NCI-H1092 (cell line): ENCODE data around the gene CIAPIN1.
"Not testable (repeated sequence)": the region's sequence is repeated elsewhere in the genome, so short reads cannot be mapped to it uniquely, and the experiment has no call there.

Experiments used
- DNase-seq: peaks from one replicate; lab custom pipeline; 2025; lab: John Stamatoyannopoulos, UW

CIAPIN1 gene

DNA sequence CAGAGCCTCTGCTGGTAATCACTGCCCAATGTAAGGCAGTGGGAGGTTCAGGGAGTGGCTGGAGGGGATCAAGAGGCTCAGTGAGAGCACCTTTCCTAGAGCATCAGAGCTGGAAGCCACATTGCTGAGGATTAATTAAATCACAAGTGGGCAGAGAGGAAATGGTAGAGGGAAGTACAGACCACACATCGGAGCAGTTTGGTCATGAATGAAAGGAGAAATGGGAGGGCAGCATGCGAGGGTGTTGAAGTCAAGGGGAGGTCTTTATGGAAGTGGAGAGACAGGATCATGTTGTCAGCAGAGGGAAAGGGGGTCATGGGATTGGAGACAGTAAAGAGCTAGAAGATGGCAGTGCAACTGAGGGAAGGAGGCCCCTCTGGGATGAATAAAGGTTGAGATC lies 40.3 kb downstream of the CIAPIN1 start:
- no peak for DNase-seq

DNA sequence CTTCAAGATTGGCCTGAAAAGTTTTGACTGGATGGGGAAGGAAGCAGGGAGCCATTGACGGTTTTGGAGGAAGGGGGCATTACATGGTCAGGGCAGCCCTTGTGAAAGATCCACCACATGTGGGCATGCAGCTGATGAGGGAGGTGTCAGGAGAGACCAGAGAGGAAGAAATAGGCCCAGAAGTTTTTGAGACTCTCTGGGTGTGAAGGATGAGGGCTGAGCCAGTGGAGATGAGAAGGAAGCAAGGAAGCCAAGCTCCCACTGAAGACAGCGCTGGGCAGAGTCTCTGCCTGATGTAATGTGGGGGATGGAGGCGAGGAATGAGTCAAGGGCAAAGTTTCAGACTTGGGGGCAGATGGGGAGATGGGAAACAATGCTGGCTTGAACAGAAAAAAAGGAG lies 42.1 kb downstream of the CIAPIN1 start:
- no peak for DNase-seq

DNA sequence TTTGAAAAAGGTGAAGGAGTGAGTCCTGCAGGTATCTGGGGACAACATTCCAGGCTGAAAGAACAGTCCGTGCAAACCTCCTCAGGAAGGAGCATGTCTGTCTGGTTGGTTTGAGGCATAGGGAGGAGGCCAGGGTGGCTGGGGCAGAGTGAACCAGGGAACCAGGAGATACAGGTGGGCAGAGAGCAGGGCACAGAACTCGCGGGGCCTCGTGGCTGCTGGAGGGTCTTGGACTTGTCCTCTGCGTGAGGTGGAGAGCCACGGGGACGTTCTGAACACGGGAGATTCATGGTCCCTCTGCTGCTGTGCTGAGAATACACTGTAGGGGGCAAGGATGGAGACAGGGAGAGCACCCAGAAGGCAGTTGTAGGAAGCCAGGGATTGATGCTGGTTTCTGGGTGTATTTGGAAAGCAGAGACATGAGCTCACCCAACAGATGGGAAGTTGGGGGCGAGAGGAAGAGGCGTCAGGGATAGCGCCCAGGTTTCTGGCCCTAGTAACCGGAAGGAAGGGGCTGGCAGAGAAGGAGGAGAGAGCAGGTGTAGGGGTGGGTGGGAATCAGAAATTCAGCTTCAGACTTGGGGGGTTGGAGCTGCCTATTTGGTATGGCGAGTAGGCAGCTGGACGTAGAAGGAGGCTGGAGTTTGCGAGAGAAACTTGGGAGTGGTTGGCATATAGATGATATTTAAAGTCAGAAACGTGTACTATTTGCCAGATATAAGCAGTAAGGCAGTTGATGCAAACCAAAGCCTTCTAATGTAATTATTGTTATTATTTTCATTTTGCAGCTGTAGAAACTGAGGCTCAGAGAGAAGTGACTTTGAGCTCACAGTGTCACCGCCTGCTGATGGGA lies 43.0 kb downstream of the CIAPIN1 start, which contains the start of gene CCL17:
Gene CCL17, plus strand, starts transcription at position 803 of the 853 bp plus-strand sequence. CDS start 9,166 bp downstream, outside the sequence.
- DNase-seq: no peak

DNA sequence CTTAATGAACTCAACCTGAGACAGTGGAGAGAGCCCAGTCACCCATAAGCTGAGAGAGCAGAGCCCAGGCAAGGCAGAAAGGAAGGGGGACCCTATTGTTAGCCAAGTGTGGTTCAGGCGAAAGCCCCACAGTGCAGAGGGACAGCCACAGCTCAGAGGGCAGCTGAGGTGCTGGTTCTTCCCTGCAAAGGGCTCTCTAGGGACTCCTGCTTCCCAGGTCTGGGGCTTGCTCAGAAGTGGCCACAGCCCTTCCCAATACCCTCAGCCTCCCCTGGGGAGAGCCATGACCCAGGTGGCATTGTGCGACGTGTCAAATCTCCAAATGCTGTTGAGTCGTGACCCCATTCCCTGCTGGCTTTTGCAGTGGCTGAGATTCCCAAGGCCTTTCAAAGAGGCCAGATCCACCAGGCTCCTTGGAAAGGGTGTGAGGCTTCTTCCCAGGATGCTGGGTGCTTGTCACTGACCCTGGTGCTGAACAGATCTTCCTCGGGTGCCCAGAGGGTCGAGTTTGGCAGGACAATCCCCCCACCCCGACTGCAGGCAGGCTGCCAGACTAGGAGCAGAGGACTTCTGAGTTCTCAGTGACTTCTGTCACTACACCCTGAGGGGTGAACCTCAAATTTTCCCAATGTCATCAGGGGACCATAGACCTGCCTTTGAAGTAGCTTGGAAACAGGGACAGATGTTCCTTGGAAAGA lies 45.1 kb downstream of the CIAPIN1 start:
- no peak for DNase-seq

DNA sequence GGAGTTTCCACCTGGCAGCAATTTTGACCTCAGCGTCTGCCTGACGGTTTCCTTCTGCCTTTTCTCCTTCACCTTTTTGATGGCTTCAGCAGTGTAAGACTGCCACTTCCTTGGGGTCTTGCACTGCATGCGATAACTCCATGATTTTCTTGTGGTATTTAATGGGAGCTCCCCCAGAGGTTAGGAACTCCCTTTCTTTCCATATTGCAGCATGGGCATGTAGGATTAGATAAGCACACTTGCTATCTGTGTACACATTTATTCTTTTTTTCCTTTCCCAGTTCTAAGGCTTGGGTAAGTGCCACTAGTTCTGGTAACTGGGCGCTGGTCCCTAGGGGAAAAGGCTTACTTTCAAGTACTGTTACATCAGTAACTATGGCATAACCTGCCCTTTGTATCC lies 49.7 kb downstream of the CIAPIN1 start:
- DNase-seq: not testable (repeated sequence)

DNA sequence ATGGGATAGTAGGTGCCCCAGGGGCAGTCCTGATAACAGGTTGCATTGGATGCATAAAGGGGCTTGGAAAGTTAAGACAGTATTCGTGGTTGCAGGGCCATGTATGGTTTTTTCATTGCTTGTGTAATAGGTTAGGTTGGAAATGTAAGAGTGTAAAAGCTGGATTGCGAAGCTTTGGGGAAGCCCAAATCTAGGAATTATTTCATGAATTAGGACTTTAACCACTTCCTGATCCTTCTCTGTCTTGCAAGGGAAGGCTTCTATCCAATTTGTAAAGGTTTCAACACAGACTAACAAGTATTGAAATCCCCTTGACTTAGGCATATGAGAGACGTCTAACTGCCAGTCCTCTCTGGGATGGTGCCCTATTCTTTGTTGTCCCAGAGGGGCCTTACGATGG lies 50.4 kb downstream of the CIAPIN1 start:
- no peak for DNase-seq

DNA sequence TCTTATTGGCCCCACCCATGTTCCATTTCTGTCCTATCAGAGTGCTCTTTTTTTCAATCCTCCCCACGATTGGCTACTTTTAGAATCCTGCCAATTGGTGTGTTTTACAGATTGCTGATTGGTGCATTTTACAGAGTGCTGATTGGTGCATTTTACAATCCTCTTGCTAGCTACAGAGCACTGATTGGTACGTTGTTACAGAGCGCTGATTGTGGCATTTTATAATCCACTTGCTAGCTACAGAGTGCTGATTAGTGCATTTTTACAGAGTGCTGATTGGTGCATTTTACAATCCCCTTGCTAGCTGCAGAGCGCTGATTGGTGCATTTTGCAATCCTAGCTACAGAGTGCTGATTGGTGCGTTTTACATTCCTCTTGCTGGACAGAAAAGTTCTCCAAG lies 52.2 kb downstream of the CIAPIN1 start:
- DNase-seq: no peak

DNA sequence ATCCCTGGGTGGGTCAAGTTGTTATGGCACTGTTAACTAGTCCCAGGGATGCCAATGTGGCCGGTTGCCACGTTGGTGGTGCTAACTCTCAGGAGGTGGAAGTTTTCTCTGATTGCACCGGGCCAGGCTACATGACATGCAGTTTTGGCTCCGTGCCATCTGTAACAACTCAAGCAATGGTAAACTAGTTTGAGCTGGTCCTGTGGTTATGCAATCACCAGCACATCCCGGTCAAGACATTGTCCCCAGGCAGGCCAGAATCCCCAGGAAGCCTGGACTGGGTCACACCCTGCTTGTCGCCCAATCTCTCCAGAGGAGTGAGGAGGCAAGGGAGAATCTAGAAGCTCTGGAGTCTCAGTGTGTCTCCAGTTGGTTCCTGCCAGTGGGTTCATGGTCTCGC lies 52.7 kb downstream of the CIAPIN1 start:
- no peak for DNase-seq

DNA sequence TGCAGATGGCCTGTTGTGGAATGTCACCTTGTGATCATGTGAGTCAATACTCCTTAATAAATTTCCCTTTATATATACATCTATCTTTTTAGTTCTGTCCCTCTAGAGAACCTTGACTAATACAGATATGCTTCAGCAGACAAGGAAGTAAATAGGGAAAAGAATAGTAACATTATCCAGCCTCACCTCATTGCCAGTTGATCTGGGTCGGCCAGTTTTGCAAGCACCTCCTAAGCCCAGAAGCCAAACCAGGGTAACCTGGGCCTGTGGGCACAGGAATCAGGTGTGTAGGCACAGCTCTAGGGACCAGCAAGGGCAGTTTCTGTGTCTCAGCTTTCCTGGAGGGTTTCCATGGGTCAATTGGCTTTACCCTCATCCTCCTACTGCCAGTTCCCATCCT lies 54.5 kb downstream of the CIAPIN1 start:
- no peak for DNase-seq

DNA sequence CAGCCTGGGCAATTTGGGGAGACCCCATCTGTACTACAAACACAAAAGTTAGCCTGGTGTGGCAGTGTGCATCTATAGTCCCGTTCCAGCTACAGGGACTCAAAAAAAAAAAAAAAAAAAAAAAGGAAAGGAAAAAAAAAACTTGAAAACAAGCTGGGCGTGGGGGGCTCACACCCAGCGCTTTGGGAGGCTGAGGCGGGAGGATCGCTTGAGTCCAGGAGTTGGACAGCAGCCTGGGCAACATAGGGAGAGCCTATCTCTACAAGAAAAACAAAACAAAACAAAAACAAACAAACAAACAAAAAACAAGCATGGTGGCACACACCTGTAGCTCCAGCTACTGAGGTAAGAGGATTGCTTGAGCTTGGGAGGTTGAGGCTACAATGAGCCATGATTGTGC lies 55.5 kb downstream of the CIAPIN1 start:
- DNase-seq: no peak

DNA sequence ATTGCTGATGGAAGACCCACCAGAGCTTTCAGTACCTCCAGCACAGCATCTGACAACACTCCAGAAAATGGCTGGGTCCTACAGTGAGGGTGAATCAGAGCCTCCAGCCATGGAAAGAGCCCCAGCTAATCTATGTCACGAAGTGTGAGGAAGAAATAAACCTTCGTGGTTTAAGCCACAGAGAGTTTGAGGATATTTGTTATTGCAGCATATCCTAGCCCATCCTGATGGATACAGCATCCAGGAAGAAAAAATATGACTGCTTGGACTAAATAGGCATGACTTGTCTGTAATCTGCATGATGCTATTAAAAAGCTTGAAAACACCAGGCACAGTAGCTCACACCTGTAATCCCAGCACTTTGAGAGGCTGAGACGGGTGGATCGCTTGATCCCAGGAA lies 55.9 kb downstream of the CIAPIN1 start:
- no peak for DNase-seq

DNA sequence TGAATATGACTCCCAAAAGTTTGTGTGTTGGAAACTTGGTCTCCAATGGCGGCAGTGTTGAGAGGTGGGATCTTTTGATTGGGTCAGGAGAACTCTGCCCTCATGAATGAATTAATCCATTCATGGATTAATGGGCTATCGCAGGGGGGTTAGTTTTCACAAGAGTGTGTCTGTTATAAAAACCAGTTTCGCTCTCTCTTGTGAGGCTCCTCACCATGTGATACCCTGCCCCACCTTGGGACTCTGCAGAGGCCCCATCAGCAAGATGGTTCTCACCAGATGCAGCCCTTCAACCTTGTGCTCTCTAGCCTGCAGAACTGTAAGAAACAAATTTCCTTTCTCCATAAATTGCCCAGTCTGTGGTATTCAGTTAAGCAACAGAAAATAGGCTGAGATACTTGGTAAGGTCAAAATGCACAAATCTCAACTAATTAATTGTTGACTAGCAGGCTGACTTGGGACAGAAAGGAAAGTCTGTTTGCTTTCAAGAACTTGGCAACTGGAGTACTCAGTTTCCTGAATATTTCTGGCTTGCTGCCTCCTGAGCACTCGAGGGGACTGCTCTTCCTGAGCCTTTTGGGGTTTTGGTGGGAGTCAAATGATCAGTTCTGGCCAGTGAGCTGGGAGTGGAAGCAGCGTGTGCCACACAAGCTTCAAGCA lies 56.4 kb downstream of the CIAPIN1 start:
- DNase-seq: no peak

DNA sequence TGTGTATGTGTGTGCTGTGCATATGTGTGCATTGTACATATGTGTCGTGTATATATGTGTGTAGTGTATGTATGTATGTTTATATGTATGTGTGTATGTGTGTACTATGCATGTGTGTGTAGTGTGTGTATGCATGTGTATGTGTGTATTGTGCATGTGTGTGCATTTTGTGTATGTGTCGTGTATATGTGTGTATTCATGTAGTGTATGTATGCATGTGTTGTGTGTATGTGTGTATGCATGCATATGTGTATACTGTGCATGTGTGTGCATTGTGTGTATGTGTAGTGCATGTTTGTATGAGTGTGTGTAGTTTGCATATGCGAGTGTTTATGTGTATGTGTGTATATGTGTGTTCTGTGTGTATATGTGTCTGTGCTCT lies 58.1 kb downstream of the CIAPIN1 start:
- no peak for DNase-seq

DNA sequence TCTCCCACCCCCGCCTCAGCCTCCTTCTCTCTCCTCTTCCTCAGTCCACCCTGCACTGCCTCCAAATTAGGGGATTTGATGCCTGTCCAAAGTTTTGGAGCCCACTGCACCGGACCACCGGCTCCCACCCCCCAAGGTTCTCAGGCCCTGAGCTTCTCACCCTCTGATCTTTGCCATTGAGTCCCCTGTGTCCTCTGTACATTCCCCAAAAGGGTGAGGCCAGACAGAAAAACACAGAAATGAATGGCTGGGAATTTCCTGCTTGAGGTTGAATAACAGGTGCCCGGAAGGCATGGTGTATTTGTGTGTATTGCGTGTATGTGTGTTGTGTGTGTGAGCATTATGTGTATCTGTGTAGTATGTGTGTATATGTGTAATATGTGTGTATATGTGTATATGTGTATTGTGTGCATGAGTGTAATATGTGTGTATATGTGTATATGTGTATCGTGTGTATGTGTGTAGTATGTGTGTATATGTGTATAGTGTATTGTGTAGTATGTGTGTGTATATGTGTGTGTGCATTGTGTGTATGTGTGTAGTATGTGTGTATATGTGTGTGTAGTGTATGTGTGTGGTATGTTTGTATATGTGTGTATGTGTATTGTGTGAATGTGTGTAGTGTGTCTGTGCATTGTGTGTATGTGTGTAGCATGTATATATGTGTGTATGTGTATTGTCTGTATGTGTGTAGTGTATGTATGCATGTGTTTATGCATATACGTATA lies 58.7 kb downstream of the CIAPIN1 start:
- no peak for DNase-seq

DNA sequence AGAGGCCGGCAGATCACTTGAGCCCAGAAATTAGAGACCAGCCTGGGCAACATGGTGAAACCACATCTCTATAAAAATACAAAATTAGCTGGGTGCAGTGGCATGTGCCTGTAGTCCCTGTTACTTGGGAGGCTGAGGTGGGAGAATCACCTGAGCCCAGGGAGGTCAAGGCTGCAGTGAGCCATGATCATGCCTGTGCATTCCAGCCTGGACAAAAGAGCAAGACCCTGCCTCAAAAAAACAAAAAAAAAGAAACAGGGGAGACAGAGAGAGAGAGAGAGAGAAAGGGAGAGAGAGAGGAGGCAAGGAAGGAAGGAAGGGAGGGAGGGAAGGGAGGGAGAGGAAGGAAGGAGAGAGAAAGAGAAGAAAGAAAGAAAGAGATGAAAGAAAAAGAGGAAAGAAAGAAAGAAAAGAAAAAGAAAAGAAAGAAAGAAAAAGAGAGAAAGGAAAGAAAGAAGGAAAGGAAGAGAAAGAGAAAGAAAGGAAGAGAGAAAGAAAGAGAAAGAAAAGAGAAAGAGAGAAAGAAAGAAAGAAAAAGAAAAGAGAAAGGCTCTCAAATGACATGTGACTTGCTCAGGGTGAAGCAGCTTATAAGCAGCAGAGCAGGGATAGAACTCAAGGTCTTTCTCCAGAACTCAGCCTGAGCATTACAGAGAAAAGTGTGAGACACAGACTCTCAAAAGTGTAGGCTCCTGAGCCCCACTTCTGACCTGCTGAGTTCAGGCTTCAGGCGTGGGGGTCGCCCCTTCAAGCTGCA lies 59.4 kb downstream of the CIAPIN1 start:
- no peak for DNase-seq

DNA sequence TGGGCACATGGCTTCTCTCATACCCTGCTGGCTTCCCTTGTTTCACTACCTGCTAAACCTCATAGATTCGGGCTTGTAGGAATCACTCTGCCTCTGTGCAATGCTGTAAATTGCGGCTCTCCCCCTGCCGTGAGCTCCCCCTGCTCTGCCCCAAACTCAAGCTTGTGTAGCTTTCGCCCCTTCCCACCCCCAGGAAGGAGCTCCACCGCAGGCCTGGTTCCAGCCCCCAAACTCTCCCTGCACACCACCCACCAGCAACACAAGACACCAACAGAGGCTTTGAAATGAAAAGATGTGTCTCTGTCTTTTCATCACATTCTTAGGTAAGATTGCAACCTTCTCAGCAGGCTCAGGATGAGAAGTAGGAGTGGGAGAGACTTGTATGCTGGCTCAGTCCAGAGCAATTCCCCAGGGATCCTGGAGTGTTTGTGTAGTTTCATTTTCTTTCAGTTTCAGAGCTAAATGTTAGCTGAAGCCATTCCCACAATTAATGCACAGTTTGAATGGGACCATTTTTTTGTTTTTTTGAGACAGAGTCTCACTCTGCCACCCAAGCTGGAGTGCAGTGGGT lies 60.7 kb downstream of the CIAPIN1 start:
- DNase-seq: no peak

DNA sequence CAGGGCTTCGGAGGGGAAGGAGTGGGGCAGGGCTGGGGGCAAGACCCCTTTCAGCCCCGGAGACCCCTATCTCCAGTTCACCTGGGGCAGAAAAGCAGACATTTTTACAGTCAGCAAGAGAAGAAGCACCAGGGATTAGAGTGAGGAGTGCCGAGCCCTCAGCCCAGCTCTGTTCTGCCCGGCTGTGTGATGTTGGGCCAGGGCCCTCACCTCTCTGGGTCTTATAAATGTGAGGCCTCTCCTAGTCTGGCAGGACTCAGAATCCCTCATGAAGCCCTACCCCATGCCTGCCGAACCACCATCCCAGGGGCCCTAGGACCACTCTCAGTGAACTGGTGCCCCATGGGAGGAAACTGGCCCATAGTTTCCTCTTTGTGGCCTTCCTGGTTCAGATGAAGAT lies 62.1 kb downstream of the CIAPIN1 start:
- no peak for DNase-seq

DNA sequence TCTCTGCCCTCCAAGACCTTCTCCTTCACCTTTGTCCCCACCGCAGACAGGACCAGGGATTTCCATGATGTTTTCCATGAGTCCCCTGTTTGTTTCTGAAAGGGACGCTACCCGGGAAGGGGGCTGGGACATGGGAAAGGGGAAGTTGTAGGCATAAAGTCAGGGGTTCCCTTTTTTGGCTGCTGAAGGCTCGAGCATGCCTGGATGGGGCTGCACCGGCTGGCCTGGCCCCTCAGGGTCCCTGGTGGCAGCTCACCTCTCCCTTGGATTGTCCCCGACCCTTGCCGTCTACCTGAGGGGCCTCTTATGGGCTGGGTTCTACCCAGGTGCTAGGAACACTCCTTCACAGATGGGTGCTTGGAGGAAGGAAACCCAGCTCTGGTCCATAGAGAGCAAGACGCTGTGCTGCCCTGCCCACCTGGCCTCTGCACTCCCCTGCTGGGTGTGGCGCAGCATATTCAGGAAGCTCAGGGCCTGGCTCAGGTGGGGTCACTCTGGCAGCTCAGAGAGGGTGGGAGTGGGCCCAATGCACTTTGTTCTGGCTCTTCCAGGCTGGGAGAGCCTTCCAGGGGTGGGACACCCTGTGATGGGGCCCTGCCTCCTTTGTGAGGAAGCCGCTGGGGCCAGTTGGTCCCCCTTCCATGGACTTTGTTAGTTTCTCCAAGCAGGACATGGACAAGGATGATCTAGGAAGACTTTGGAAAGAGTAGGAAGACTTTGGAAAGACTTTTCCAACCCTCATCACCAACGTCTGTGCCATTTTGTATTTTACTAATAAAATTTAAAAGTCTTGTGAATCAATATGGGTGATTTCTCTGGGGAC lies 62.7 kb downstream of the CIAPIN1 start:
- DNase-seq: no peak

DNA sequence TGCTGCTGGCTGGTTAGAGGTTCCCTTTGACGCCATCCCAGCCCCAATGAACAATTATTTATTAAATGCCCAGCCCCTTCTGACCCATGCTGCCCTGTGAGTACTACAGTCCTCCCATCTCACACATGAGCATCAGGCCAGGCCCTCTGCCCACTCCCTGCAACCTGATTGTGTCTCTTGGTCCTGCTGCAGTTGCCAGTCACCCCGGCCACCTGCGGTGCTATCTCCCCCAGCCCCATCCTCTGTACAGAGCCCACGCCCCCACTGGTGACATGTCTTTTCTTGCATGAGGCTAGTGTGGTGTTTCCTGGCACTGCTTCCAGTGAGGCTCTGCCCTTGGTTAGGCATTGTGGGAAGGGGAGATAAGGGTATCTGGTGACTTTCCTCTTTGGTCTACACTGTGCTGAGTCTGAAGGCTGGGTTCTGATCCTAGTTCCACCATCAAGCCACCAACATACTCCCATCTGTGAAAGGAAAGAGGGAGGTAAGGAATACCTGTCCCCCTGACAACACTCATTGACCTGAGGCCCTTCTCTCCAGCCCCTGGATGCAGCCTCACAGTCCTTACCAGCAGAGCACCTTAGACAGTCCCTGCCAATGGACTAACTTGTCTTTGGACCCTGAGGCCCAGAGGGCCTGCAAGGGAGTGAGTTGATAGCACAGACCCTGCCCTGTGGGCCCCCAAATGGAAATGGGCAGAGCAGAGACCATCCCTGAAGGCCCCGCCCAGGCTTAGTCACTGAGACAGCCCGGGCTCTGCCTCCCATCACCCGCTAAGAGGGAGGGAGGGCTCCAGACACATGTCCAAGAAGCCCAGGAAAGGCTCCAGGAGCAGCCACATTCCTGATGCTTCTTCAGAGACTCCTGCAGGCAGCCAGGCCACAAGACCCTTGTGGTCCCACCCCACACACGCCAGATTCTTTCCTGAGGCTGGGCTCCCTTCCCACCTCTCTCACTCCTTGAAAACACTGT lies 63.6 kb downstream of the CIAPIN1 start:
- no peak for DNase-seq
